HG02840 (cell line): Measurements from ENCODE around the gene IER2.
"Not testable (repeated sequence)": the region's sequence is repeated elsewhere in the genome, so short reads cannot be mapped to it uniquely, and the experiment has no call there.

Experiments
- ATAC-seq: cut with Tn5 transposase; IDR thresholded peaks from one replicate; pipeline ENCODE4 v1.9.1; 2021; ENCODE audit warnings: mild to moderate bottlenecking, moderate library complexity, moderate number of reproducible peaks; ENCODE audit not compliant: unreplicated experiment, low FRiP score

IER2 gene

DNA sequence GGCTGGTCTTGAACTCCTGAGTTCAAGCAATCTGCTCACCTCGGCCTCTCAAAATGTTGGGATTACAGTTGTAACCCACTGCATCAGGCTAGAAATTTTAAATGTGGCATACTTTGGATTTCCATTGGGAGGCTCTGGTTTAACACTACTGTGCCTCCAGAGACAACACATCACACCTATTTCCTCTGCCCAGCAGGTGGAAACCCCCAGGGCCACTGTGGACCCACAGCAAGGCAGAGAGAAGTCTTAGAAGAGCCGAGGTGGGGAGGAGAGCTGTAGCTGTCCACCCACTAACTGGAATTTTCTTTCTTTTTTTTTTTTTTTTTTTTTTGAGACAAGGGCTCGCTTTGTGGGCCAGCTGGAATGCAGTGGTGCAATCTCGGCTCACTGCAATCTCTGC is 39.4 kb downstream of the IER2 start:
- no peak for ATAC-seq

- no peak for ATAC-seq
Measured at GRCh38 chr19:13190781-13191540, 40.8 kb downstream of the IER2 start.

DNA sequence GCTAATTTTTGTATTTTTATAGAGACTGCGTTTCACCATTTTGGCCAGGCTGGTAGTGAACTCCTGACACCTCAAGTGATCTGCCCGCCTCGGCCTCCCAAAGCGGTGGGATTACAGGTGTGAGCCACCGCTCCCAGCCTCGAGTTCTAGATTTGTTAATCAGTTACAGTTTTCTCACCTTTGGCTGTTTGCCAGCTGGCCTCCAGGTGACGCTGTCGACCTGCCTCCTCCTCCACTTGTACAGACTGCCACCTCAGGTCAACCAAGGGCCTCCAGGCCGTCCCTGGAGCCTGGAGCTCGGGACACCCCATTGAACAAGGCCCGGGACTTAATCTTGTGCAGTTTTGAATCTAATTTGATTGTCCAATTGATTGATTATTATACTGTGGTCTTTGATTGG is 45.5 kb downstream of the IER2 start:
- no peak for ATAC-seq

DNA sequence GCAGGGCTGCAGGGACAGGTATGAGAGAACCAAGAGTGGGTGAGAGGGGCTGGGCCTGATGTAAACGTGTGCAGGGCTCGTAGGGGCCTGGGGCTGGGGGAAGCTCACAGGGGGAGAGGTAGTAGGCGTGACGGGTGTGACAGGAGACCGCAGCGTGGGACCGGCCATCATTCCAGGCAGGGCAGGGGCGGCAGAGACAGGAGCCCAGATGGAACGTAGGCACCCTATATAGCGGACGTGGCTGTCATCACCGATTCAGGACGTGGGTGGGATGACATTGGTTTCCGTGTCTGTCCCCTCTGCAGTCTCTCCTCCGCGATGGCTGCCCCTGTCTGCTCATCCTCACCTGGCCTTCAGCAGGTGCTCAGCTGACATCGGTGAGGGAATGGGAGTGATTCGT is 48.4 kb downstream of the IER2 start:
- ATAC-seq: no peak

- ATAC-seq: not testable (repeated sequence)
Measured at GRCh38 chr19:13202112-13202511, 51.9 kb downstream of the IER2 start.
